Renal cortex interstitium (tissue), 11 donors: ENCODE data around the gene SMAD3. TPM values are rescaled to one million over a fixed set of nuclear protein-coding genes. Genes with fewer than 3 reads are reported as not detected.

Experiments
- DNase-seq, 11 donors: peaks; one replicate each; pipeline ENCODE4 v3.0.0-alpha.2; 2013; ENCODE audit warnings: low read depth in 9 of 11, low spot score in 4 of 11; ENCODE audit errors: extremely low read depth in 1 of 11
- polyA plus RNA-seq, 3 donors: library from polyadenylated mRNA; unstranded; fragments of 120-200 nt; gene quantifications; one replicate each; pipeline ENCODE4 v1.2.1, GENCODE V29; 2013; ENCODE audit not compliant: insufficient read length in 3 of 3

SMAD3 gene
- polyA plus RNA-seq, 3 donors, result 48.3 to 73.3 (median 50.2) TPM

DNA sequence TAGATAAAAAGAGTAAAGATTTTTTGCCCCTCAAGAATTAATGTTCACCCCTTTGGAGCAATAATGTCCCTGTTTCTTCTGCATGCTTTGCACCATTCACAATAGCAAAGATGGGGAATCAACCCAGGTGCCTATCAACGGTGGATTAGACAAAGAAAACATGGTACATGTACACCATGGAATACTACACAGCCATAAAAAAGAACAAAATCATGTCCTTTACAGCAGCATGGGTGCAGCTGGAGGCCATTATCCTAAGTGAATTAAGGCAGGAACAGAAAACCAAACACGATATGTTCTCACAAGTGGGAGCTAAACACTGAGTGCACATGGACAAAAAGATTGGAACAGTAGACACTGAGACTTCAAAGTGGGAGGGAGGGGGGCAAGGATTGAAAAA, 153.9 kb downstream of the SMAD3 start:
- no peak for DNase-seq

DNA sequence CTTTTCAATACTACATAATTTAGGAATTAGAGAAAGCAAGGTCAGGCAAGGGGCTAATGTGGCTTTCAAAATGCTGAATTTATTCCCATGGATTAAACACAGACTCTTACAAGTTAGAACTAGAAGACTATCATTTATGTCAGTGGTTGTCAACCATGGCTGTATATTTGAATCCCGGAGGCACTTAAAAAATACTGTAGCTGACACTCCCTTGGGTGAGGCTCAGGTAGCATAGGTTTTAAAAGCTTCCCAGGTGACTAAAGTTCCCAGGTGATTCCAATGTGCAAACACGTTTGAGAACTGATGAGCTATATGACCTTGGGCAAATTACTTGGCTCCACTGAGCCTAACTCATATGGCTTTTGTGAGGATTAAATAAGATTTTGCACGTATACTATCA, 159.5 kb downstream of the SMAD3 start:
- no peak for DNase-seq

DNA sequence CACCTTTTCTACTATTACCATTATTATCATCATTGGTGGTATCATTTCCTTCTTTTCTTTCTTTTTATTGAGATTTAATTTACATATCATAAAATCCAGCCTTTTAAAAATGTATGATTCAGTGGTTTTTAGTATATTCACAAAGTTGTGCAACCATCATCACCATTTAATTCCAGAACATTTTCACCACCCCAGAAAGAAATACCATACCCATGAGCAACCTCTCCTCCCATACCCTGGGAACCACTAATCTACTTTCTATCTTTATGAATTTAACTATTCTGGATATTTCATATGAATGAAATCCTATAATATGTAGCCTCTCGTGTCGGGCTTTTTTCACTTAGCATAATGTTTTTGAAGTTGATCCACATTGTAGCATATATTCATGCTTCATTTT, 159.9 kb downstream of the SMAD3 start:
- DNase-seq, result no peak

DNA sequence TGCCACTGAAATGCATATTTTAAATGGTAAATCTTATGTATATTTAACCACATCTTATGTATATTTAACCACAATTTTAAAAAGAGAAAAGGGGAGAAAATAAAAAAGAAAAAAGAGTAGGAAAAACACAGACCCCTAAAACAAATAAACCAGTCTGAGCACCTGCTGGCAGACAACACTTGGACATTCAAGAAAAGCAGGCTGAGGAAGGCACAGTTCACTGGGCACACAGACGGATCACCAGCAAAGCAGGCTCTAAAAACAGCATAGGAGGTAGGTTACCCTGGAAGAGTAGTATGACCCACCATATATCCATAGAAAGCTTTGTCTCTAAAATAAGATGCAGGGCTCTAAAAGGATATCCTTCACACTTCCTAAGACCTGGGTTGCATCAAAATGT, 162.0 kb downstream of the SMAD3 start:
- no peak for DNase-seq

DNA sequence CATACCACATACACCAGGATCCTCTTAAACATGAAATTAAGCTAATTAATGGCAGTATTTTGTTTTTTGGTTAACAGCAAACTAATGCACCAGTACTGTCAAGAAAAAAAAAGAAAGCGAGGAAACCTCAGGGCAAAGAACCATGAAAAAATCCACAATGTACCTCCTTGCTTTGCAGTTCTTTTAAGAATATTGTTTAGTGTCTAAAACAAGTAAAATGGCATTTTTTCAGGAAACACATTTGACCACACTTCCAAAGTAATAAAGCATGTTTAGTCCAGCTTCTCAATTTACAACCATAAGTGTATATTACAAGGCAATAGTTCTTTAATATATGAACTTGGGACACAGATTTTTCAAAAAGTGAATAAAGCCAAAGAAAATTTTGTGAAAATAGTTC, 162.4 kb downstream of the SMAD3 start:
- no peak for DNase-seq

DNA sequence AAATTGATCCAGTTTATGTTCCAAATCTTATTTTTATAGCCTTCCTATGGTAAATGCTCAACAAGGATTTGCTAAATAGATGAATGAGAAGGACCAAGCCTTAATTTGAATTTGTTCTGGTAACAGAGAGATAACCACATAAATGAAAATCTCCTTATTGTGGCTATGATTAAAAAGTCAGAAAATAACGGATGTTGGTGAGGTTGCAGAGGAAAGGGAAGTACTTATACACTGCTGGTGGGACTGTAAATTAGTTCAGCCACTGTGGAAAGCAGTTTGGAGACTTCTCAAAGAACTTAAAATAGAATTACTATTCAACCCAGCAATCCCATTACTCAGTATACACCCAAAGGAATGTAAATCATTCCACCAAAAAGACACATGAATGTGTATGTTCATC, 162.9 kb downstream of the SMAD3 start:
- no peak for DNase-seq

DNA sequence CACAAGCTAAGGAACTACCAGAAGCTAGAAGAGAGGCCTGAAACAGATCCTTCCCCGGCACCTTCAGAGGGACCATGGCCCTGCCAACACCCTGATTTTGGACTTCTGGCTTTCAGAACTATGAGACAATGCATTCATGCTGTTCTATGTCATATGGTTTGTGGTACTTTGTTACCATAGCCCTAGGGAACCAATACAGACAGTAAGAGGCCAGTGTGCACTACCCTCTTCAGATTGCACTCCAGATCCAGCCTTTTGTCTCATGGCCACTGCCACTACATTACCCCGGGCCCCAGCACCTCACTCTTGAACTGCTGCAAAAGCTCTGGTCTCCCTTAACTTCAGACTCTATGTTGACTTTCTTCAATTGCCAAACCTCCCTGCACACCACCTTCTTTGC, 165.1 kb downstream of the SMAD3 start:
- no peak for DNase-seq

DNA sequence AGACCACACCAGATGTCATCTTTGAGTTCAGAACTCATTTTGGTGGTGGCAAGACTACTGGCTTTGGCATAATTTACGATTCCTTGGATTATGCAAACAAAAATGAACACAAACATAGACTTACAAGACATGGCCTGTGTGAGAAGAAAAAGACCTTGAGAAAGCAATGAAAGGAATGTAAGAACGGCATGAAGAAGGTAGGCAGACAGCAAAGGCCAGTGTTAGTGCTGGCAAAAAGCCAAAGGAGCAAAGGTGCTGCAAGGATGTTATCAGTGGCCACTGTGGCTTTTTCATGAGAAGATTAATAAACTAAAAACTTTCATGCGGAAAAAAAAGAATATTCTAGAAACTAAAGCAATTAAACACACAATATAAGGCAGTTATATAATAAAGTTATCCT, 167.2 kb downstream of the SMAD3 start:
- DNase-seq, result no peak

DNA sequence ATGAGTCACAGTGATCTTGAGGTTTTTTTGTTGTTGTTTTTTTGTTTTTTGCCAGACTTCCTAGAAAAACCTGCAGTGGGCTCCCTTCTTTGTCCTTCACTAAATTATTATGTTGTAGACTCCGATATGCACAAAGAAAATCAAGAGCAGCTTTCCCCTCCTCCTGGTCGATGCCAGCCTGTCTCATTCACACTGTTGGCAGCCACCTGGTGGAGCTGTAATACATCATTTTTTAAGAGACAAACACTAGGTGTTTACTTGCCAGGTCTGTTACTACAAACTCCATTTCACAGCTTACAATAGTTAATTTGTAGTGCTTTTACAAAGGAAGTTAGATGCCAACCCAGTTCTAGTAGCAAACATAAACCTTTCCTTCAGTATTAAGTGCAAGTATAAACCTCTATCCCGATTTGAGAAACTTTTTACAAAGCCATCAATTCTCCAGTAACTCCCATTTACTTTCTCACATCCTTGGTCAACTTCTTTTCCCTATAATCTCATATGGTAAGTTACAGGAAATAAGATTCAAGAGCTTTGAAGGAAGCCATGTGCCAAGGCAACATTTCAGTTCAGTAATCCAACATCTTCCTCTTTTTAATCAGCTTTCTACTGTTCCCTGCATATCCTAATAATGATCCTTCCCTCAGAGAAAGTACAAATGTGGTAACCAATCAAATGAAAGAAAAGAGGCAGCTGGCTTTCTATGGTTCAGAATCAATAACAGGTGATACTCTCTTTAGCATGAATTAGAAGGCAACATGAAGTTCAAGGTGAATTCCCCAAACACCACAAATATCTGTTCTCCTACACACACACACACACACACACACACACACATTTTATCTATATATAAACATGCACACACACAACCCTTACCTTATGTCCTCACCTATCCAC, 175.1 kb downstream of the SMAD3 start:
- peak in 2 of 11 donors; percentile 7 to 10 for DNase-seq

DNA sequence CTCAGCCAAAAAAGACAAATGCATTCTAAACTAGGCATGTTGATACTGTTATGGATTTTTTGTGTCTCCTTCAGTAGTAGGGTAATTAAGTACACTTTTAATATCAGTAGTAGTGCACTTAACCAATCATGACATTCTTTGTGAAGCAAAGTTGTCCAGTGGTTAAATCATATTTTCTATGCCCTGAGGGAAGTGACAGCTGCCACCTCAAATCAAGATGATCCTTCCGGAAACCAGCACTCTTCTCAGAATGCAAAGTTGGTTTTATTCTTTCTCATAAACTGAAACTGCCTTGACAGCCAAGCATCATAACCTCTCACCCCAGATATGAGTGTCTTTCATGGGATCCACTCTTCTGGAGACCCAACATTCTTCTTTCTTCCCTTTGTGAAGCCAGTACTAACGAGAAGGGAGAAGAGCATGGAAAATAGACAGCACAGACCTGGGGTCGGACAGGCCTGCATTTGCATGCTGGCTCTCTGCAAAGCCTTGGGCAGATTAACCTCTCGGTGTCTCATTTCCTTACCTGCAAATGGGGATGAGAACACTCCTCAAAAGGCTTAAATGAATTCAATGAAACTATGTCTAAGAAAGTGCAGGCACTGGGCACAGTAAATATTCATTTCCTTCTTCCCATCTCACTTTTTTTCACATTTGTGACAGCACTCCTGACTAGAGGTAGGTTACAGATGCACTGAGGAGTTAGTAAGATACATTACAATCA, 175.9 kb downstream of the SMAD3 start:
- DNase-seq, result no peak

DNA sequence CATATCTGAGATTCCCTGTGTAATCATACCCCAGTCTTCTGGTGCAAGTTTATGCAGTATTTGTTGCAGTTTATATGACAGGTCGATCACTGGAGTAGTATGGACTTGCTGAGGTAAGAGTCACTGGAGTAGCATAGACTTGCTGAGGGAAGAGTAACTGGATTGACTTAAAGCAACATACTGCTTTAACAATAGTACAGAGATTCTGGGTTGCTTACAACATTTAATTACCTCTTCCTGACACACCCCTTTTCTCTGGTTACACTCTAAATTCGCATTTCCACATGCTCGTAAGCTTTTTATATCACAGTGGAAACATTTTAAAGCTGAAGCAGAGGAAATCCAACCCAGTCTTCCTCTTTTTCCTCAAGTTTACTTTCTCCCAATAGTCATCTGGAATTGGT, 177.3 kb downstream of the SMAD3 start:
- no peak for DNase-seq

Other genes starting within 250 kb of the SMAD3 start
- gene AAGAB, start 189.1 kb downstream of the SMAD3 start, polyA plus RNA-seq, result 10 to 100 TPM; 50.4 to 65.8 (median 59.7) TPM
- gene IQCH, start 189.2 kb downstream of the SMAD3 start, polyA plus RNA-seq, result 1 to 10 TPM; 5.9 to 8.5 (median 7.4) TPM